Measurements from ENCODE around the gene WDR20. TPM values are rescaled to one million over a fixed set of nuclear protein-coding genes. Genes with fewer than 3 reads are reported as not detected.
A peak's percentile ranks its signal among the peaks of the same experiment; 100 is the strongest.

The WDR20 gene
- total and polyA plus RNA-seq, 2 of the 8 experiments (the other 6 are each of a cell fraction or from before 2014, with no cell fraction given) = 11.2 to 26.7 TPM

DNA sequence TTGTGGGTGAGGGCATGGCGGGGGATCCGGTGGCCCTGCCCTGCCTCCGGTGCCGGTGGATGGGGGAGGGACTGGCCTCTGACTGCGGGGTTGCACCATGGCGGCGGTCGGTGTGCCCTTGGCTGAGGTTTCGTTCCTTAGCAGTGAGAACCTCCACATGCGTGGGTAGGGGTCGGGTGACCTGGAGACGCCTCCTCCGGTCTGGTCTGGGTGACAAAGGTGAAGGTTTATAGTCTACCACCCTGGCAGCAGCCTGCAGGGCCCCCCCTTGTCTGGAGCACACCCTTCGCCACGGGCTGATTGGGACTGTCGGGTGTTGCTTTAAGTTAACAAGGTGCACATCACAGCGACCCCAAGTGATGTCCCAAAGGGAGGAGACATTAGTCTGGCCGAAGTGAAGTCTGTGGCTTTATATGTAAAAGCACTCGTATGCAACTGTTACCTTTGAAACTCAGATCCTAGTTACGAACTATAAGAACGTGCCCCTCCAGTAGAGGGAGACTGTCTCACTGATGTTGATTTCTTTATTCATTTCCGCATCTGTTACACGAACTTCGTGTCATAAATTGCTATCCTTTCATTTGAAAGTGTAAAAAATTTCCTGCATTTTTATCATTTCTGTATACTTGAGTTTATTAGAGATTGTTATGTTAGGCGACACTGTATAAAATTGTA is 74.4 kb downstream of the WDR20 start:
- FAIRE-seq = peak; percentile 19
- peaks cover 0 to 21% of the 10 kb centered on the region in 2 experiments; a peak in 2 of 4 replicates for H3K79me2 ChIP-seq (ENCODE audit: control insufficient read depth in 1 of 2, insufficient read depth in 2 of 2, low read length in 2 of 2)
- 92% methylated on average over 25 of the region's 25 CpGs; no CpG with 5 or more reads in 1 of the 2 experiments for WGBS, 2 experiments (ENCODE audit: extremely low coverage in 1 of 2, insufficient coverage in 1 of 2, insufficient read length in 1 of 2, insufficient replicate concordance in 2 of 2, low coverage in 1 of 2, low lambda C conversion rate in 2 of 2, missing lambda C conversion rate in 1 of 2)
- TF ChIP-seq GTF2F1 (IDR thresholded peaks at IDR 0.05; ENCODE audit: borderline replicate concordance, low read depth, low read length) (no peak), RAD21 (IDR thresholded peaks at IDR 0.05 in 1 of 2, conservative IDR thresholded peaks at IDR 0.05 in 1 of 2; ENCODE audit: low read depth in 2 of 2, low read length in 2 of 2) (peak in 1 of 2 experiments; percentile 30; a peak in 2 of 4 replicates), PHF8 (conservative IDR thresholded peaks at IDR 0.05; ENCODE audit: low read depth, low read length) (no peak), POLR2AphosphoS5 (IDR thresholded peaks at IDR 0.05; ENCODE audit: low read depth, low read length) (no peak), JUN (IDR thresholded peaks at IDR 0.05; ENCODE audit: low read depth, low read length) (no peak), ZNF274 (IDR thresholded peaks at IDR 0.05; ENCODE audit: borderline replicate concordance, extremely low read depth, low read length) (no peak), BACH1 (IDR thresholded peaks at IDR 0.05; ENCODE audit: low read length) (no peak)
- TF ChIP-seq, protein P1, sequence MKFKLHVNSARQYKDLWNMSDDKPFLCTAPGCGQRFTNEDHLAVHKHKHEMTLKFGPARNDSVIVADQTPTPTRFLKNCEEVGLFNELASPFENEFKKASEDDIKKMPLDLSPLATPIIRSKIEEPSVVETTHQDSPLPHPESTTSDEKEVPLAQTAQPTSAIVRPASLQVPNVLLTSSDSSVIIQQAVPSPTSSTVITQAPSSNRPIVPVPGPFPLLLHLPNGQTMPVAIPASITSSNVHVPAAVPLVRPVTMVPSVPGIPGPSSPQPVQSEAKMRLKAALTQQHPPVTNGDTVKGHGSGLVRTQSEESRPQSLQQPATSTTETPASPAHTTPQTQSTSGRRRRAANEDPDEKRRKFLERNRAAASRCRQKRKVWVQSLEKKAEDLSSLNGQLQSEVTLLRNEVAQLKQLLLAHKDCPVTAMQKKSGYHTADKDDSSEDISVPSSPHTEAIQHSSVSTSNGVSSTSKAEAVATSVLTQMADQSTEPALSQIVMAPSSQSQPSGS (IDR thresholded peaks at IDR 0.05; ENCODE audit: low read length) = no peak

More for the DNA sequence above, 74.4 kb downstream of the WDR20 start:
- peaks cover 0 to 12% (median 0%) of the 10 kb centered on the region in 4 experiments; a peak in 2 of 7 replicates for H3K4me1 ChIP-seq (replicated peaks in 1 of 4; ENCODE audit: control insufficient read depth in 3 of 4, insufficient read depth in 4 of 4, low read length in 3 of 4)
- no peaks in the 10 kb centered on the region for H3K23me2 ChIP-seq (ENCODE audit: low read depth, low read length)
- H3K4ac ChIP-seq (replicated peaks; ENCODE audit: insufficient read length, low read depth, low read length) = no peak overlapping the region
- no peaks in the 10 kb centered on the region for H3K27me3 ChIP-seq (replicated peaks in 1 of 4; ENCODE audit: control insufficient read depth in 3 of 4, extremely low read depth in 1 of 4, insufficient read depth in 3 of 4, low read length in 3 of 4)
- no peak overlapping the region for H4K91ac ChIP-seq (replicated peaks; ENCODE audit: insufficient read length, low read length)
- no peak overlapping the region for H2BK15ac ChIP-seq (ENCODE audit: low read length)
- H2BK120ac ChIP-seq (replicated peaks; ENCODE audit: low read depth, low read length) = no peak overlapping the region
- H4K20me1 ChIP-seq (replicated peaks in 1 of 2; ENCODE audit: control insufficient read depth in 1 of 2, insufficient read depth in 2 of 2, low read length in 2 of 2) = peaks cover 2 to 20% of the 10 kb centered on the region in 2 experiments
- no peak overlapping the region for H3K4me2 ChIP-seq (ENCODE audit: insufficient read depth in 1 of 2, low read depth in 2 of 2, low read length in 2 of 2)
- H2BK20ac ChIP-seq (ENCODE audit: low read length) = no peak overlapping the region
- DNase-seq (ENCODE audit: low read depth in 1 of 2, low spot score in 2 of 2) = no peak
- peaks cover 10% of the 10 kb centered on the region for H3K79me1 ChIP-seq (ENCODE audit: low read depth, low read length)
- H2BK5ac ChIP-seq (ENCODE audit: low read depth, low read length) = no peak overlapping the region; the same call in 1 of the 2 replicates
- H3K9ac ChIP-seq (replicated peaks in 1 of 4; ENCODE audit: extremely low read depth in 1 of 4, low read depth in 3 of 4, low read length in 3 of 4) = no peak overlapping the region
- H3K4me3 ChIP-seq (ENCODE audit: extremely low read depth in 1 of 4, insufficient read depth in 2 of 4, low read depth in 3 of 4, low read length in 4 of 4) = no peak overlapping the region
- ChIA-PET POLR2A (ENCODE audit: partially characterized antibody) (interaction anchor here (0.9 to 1.3 kb wide), 2 partner anchors 10 to 126 kb away, joined by 3 to 4 read pairs; no protein-coding TSS in a partner anchor), CTCF (ENCODE audit: partially characterized antibody) (interaction anchor here (0.6 to 2.8 kb wide), 11 partner anchors 7 to 644 kb away, joined by 3 to 17 read pairs (median 5); no protein-coding TSS in a partner anchor)
- no peak overlapping the region for H3K18ac ChIP-seq (ENCODE audit: extremely low read depth, low read length)
- 0 out of 8 replicates have a peak, but pooled peaks cover 0 to 3% (median 0%) of the 10 kb centered on the region in 4 experiments for H3K36me3 ChIP-seq (ENCODE audit: control insufficient read depth in 2 of 4, insufficient read depth in 4 of 4, low read length in 3 of 4)
- H2AK5ac ChIP-seq (ENCODE audit: low read depth, low read length) = no peak overlapping the region
- no peak overlapping the region for H2BK12ac ChIP-seq (ENCODE audit: low read depth, low read length)
- H3K27ac ChIP-seq (ENCODE audit: low read depth, low read length) = no peak overlapping the region
- no peaks in the 10 kb centered on the region for H3K9me3 ChIP-seq (ENCODE audit: insufficient read depth in 2 of 2, low read depth in 1 of 2, low read length in 1 of 2)
- H4K8ac ChIP-seq (ENCODE audit: extremely low read depth, insufficient read depth, low read length) = no peak overlapping the region
- H2AFZ ChIP-seq (ENCODE audit: low read length) = no peak overlapping the region
- no peak overlapping the region for H3K14ac ChIP-seq (ENCODE audit: insufficient read length)
- no peak overlapping the region for H4K5ac ChIP-seq (ENCODE audit: insufficient read length, low read depth, low read length)
- H3K56ac ChIP-seq (replicated peaks; ENCODE audit: insufficient read length, low read depth, low read length) = no peak overlapping the region
- no peak overlapping the region for H3K23ac ChIP-seq (ENCODE audit: insufficient read length)
